HepG2 (cell line): ENCODE measurements around the gene UQCRC1. TPM values are rescaled to one million over a fixed set of nuclear protein-coding genes. Genes with fewer than 3 reads are reported as not detected.

Experiments
- AGO1 ChIP-seq: fragments of 200-400 bp; formaldehyde crosslinking; IDR thresholded peaks from 2 replicates; pipeline ENCODE4 v1.6.1; 2017; ENCODE audit warnings: mild to moderate bottlenecking, low read depth, low read length, moderate library complexity; ENCODE audit not compliant: poor library complexity, severe bottlenecking
- ELF4 ChIP-seq: sonication (generic); formaldehyde crosslinking; IDR thresholded peaks from 2 replicates; pipeline ENCODE4 v1.5.0; 2020; ENCODE audit warnings: missing genetic modification reagents, mild to moderate bottlenecking, moderate library complexity, borderline replicate concordance
- JDP2 ChIP-seq: sonication (generic); formaldehyde crosslinking; IDR thresholded peaks from 2 replicates; pipeline ENCODE4 v1.8.1; 2022; ENCODE audit warnings: missing genetic modification reagents, borderline replicate concordance
- MAFF ChIP-seq: IDR thresholded peaks from 2 replicates; pipeline ENCODE4 v1.6.1; 2011; ENCODE audit warnings: low read depth, low read length, improper control_type of control experiment
- MYC ChIP-seq: sonication (generic); formaldehyde crosslinking; IDR thresholded peaks from 2 replicates; pipeline ENCODE4 v1.9.0; 2021; ENCODE audit warnings: missing genetic modification reagents, borderline replicate concordance
- PPARG ChIP-seq: conservative IDR thresholded peaks from 2 replicates; pipeline ENCODE4 v1.6.1; 2016; ENCODE audit warnings: missing biosample characterization, missing genetic modification reagents
- RXRA ChIP-seq: sonication (generic); formaldehyde crosslinking; IDR thresholded peaks from 2 replicates; pipeline ENCODE4 v1.5.1; 2020; ENCODE audit warnings: missing genetic modification reagents
- SATB2 ChIP-seq: sonication (generic); formaldehyde crosslinking; IDR thresholded peaks from 2 replicates; pipeline ENCODE4 v1.5.0; 2020; ENCODE audit warnings: missing genetic modification reagents
- SRF ChIP-seq: IDR thresholded peaks from 2 replicates; pipeline ENCODE4 v1.6.1; 2011; ENCODE audit warnings: mild to moderate bottlenecking, low read depth, low read length, moderate library complexity
- TBX2 ChIP-seq: sonication (generic); formaldehyde crosslinking; IDR thresholded peaks from 2 replicates; pipeline ENCODE4 v1.5.0; 2020; ENCODE audit warnings: missing genetic modification reagents, mild to moderate bottlenecking, borderline replicate concordance
- ZNF3 ChIP-seq: IDR thresholded peaks from 2 replicates; pipeline ENCODE4 v1.7.0; 2017; ENCODE audit warnings: inconsistent platforms
- ZNF570 ChIP-seq: sonication (generic); formaldehyde crosslinking; IDR thresholded peaks from 2 replicates; pipeline ENCODE4 v1.4.0; 2020; ENCODE audit warnings: mild to moderate bottlenecking, missing genetic modification reagents, borderline replicate concordance
- ZNF615 ChIP-seq: sonication (generic); formaldehyde crosslinking; IDR thresholded peaks from 2 replicates; pipeline ENCODE4 v1.5.0; 2020; ENCODE audit warnings: mild to moderate bottlenecking, missing genetic modification reagents, borderline replicate concordance
- ZNF709 ChIP-seq: sonication (generic); formaldehyde crosslinking; IDR thresholded peaks from 2 replicates; pipeline ENCODE4 v1.5.0; 2020; ENCODE audit warnings: mild to moderate bottlenecking, missing genetic modification reagents
- ZNF891 ChIP-seq: sonication (generic); formaldehyde crosslinking; IDR thresholded peaks from 2 replicates; pipeline ENCODE4 v1.5.0; 2020; ENCODE audit warnings: mild to moderate bottlenecking, missing genetic modification reagents
- polyA plus RNA-seq, 8 experiments: library from polyadenylated mRNA; depleted of rRNA in 3 of 8; stranded (reverse) in 7 of 8; unstranded in 1 of 8; fragments of >200 nt; fragmentation: Illumina TruSeq in 4 of 8; extraction: Trizol in 4 of 8; gene quantifications; 2 replicates each; pipeline versions ENCODE4 v1.2.1 to v1.2.3, GENCODE V29; 2011 to 2016; ENCODE audit warnings: low read depth in 4 of 8, missing spikeins in 1 of 8, mixed read lengths in 1 of 8; ENCODE audit not compliant: insufficient read depth in 1 of 8
- total RNA-seq, 5 experiments: library from RNA; depleted of rRNA; stranded (reverse); fragments of >200 nt; fragmentation: Illumina TruSeq; extraction: Trizol; gene quantifications; 2 replicates each; pipeline ENCODE4 v1.2.3, GENCODE V29; 2016; ENCODE audit warnings: low read depth in 1 of 5
- TF ChIP-seq, protein P1 (sequence below): sonication (generic); formaldehyde crosslinking; IDR thresholded peaks from 2 replicates; pipeline ENCODE4 v1.4.0; 2020; ENCODE audit warnings: mild to moderate bottlenecking, missing genetic modification reagents

UQCRC1 gene
- total and polyA plus RNA-seq, 2 of the 13 experiments (the other 11 are each of a cell fraction or from before 2014, with no cell fraction given): 316 to 680 TPM

DNA sequence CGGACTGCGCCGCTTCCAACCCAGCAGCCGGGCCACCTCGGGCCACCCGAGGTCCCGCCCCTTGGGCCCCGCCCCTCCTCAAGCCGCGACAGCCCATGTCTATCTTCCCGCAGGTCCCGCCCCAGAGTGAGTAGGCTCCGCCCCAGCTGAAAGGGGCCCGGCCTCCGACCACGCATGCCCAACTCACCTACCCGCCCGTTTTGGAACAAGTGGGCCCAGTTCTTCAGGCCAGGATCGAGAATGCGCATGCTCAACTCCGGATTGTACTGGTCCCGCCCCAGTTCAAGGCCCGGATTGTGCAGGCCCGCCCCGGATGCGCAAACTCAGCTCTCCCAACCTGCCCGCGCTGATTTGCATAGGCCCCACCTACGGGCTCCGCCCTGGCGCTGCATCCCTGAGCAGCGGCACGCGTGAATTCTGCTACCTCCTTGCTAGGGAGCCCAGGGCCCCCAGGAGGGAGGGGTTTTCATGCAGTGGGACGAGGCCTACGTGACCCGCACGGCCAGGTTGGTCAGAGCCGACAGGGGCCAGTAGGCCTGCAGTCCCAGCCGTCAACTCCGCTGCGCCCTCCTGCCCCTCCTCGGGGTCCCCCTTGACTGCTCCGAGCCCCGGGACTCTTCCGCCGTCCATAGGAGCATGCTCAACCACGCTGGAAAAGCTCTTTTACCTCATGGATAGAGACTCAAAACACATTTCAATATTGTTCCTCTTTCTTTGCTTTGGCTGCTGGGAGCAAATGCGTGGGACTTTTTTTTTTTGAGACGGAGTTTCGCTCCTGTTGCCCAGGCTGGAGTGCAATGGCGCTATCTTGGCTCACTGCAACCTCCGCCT, 52.4 kb downstream of the UQCRC1 start, which contains the start of gene PFKFB4 (continued):
- TF ChIP-seq, protein P1, sequence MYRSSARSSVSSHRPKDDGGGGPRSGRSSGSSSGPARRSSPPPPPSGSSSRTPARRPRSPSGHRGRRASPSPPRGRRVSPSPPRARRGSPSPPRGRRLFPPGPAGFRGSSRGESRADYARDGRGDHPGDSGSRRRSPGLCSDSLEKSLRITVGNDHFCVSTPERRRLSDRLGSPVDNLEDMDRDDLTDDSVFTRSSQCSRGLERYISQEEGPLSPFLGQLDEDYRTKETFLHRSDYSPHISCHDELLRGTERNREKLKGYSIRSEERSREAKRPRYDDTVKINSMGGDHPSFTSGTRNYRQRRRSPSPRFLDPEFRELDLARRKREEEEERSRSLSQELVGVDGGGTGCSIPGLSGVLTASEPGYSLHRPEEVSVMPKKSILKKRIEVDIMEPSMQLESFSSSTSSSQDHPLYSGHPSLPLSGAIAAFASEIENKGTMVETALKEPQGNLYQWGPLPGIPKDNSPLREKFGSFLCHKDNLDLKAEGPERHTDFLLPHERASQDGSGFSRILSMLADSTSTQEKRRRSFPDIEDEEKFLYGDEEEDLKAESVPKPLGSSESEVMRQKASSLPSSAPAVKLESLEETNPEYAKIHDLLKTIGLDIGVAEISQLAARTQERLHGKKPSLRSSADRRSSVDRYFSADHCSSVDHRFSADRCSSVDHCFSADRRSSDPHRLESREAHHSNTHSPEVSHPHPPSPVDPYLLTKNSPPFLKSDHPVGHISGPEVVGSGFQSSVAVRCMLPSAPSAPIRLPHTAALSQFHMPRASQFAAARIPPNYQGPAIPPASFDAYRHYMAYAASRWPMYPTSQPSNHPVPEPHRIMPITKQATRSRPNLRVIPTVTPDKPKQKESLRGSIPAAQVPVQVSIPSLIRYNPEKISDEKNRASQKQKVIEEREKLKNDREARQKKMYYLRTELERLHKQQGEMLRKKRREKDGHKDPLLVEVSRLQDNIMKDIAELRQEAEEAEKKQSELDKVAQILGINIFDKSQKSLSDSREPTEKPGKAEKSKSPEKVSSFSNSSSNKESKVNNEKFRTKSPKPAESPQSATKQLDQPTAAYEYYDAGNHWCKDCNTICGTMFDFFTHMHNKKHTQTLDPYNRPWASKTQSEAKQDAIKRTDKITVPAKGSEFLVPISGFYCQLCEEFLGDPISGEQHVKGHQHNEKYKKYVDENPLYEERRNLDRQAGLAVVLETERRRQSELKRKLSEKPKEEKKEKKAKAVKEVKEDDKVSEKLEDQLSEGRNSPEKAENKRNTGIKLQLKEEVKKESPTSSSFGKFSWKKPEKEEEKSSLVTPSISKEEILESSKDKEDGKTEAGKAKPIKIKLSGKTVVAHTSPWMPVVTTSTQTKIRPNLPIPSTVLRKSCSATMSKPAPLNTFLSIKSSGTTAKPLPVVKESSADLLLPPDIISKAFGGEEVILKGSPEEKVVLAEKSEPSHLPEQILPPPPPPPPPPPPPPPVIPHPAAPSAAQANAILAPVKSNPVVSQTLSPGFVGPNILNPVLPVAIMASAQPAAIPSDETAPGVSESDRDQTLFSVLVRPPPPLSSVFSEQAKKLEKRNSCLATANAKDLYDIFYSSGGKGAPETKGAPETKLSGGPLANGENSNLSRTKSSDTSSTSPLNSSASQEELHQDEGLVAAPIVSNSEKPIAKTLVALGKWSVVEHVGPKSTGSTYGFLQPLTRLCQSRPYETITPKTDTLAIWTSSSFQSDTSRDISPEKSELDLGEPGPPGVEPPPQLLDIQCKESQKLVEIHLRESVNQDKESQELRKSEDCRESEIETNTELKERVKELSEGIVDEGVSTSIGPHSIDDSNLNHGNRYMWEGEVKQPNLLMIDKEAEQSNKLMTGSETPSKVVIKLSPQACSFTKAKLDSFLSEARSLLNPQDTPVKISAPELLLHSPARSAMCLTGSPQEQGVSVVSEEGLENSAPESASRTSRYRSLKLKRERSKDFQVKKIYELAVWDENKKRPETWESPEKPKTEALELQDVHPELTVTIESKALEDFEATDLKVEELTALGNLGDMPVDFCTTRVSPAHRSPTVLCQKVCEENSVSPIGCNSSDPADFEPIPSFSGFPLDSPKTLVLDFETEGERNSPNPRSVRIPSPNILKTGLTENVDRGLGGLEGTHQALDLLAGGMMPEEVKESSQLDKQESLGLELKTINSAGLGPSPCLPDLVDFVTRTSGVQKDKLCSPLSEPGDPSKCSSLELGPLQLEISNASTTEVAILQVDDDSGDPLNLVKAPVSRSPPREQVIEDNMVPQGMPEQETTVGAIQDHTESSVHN: no peak; the same call in 1 of the 2 replicates
- no peak for TF ChIP-seq JDP2 (CRISPR knock-in tag)
- no peak for TF ChIP-seq SATB2 (CRISPR knock-in tag)
- TF ChIP-seq SRF: no peak
- no peak for TF ChIP-seq ZNF3 (CRISPR knock-in tag)
- peak; percentile 79 for TF ChIP-seq PPARG (CRISPR knock-in tag)
- TF ChIP-seq ZNF709 (CRISPR knock-in tag): peak; percentile 63; the same call in 1 of the 2 replicates
- TF ChIP-seq ZNF615 (CRISPR knock-in tag): no peak
- TF ChIP-seq AGO1: no peak
- peak; percentile 9; the same call in 1 of the 2 replicates for TF ChIP-seq MAFF
- TF ChIP-seq MYC (CRISPR knock-in tag): peak; percentile 82
- no peak for TF ChIP-seq ZNF891 (CRISPR knock-in tag)
- TF ChIP-seq ZNF570 (CRISPR knock-in tag): no peak
- TF ChIP-seq TBX2 (CRISPR knock-in tag): peak; percentile 90
- TF ChIP-seq ELF4 (CRISPR knock-in tag): peak; percentile 24; the same call in 1 of the 2 replicates
- peak; percentile 62; the same call in 1 of the 2 replicates for TF ChIP-seq RXRA (CRISPR knock-in tag)
